ENCODE results near the gene PDE9A. TPM values are rescaled to one million over a fixed set of nuclear protein-coding genes. Genes with fewer than 3 reads are reported as not detected.

The PDE9A gene
- total and polyA plus RNA-seq, 8 donors: 1.2 to 14.4 (median 5.0) TPM

GRCh38 chr21:42785666-42786427 is 132.4 kb downstream of the PDE9A start:
- DNase-seq: no peak
- Histone ChIP-seq H3K9me3 (no peaks in the 10 kb centered on the region), H3K27ac (no peak overlapping the region), H3K27me3 (no peaks in the 10 kb centered on the region), H3K4me1 (peaks cover 0 to 2% (median 0%) of the 10 kb centered on the region in 3 donors), H3K36me3 (no peaks in the 10 kb centered on the region), H3K4me3 (no peak overlapping the region)
- 79 to 89% methylated on average over 28 of the region's 28 CpGs for WGBS, 2 donors
- ATAC-seq: no peak
- no peak for FAIRE-seq
- TF ChIP-seq, protein P1, sequence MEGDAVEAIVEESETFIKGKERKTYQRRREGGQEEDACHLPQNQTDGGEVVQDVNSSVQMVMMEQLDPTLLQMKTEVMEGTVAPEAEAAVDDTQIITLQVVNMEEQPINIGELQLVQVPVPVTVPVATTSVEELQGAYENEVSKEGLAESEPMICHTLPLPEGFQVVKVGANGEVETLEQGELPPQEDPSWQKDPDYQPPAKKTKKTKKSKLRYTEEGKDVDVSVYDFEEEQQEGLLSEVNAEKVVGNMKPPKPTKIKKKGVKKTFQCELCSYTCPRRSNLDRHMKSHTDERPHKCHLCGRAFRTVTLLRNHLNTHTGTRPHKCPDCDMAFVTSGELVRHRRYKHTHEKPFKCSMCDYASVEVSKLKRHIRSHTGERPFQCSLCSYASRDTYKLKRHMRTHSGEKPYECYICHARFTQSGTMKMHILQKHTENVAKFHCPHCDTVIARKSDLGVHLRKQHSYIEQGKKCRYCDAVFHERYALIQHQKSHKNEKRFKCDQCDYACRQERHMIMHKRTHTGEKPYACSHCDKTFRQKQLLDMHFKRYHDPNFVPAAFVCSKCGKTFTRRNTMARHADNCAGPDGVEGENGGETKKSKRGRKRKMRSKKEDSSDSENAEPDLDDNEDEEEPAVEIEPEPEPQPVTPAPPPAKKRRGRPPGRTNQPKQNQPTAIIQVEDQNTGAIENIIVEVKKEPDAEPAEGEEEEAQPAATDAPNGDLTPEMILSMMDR (IDR thresholded peaks at IDR 0.05): no peak
- intact Hi-C loops (cut with DNase I): no loop called here

DNA sequence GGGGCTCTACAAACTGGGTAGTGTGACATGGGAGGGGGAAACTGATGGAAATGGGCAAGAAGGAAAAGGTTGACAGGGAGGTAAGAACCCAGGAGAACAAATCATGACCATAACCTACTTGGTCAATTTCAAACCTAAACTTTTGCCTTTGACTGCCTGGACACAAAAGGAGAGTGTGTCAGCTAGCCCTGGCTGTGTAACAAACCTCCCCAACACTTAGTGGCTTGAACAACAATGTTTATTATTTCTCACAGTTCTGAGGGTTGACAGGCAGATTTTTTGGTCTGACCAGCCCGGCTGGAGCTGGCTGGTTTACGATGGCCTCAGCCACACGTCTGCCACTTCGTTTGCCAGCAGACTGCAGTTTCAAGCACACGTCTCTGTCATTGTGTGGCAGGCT is 133.5 kb downstream of the PDE9A start:
- no peaks in the 10 kb centered on the region for H3K9me3 ChIP-seq
- intact Hi-C loops (cut with DNase I): no loop called here
- no peak for FAIRE-seq
- H3K27ac ChIP-seq: no peak overlapping the region
- ATAC-seq: no peak
- no peak overlapping the region for H3K4me3 ChIP-seq
- DNase-seq: no peak
- no peaks in the 10 kb centered on the region for H3K36me3 ChIP-seq
- no peaks in the 10 kb centered on the region for H3K27me3 ChIP-seq
- 80 to 85% methylated on average over 5 of the region's 5 CpGs for WGBS, 2 donors
- H3K4me1 ChIP-seq: no peaks in the 10 kb centered on the region
- TF ChIP-seq, protein P1 (IDR thresholded peaks at IDR 0.05): no peak

DNA sequence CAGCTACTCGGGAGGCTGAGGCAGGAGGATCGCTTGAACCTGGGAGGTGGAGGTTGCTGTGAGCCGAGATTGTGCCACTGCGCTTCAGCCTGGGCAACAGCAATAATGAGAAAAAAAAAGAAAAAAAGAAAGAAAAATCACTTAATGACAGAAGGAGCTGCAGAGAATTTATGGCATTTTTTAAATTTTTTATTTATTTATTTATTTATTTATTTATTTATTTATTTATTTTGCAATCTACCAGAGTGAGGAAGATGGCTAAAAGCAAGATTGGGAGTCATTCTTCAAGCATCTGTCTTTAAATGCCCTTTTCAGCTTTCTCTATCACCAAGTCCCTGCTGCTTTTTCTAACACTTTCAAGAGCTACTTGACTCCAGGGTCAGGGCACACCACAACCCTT is 134.2 kb downstream of the PDE9A start:
- Histone ChIP-seq H3K27me3 (no peaks in the 10 kb centered on the region), H3K4me3 (no peak overlapping the region), H3K9me3 (no peaks in the 10 kb centered on the region), H3K4me1 (no peaks in the 10 kb centered on the region), H3K27ac (no peak overlapping the region), H3K36me3 (no peaks in the 10 kb centered on the region)
- 82 to 94% methylated on average over 4 of the region's 4 CpGs for WGBS, 2 donors
- DNase-seq: no peak
- TF ChIP-seq, protein P1 (IDR thresholded peaks at IDR 0.05): no peak
- ATAC-seq: no peak
- no peak for FAIRE-seq
- intact Hi-C loops (cut with DNase I): no loop called here

- Histone ChIP-seq H3K9me3 (no peaks in the 10 kb centered on the region), H3K27ac (no peak overlapping the region), H3K4me3 (no peak overlapping the region), H3K4me1 (no peaks in the 10 kb centered on the region), H3K27me3 (no peaks in the 10 kb centered on the region), H3K36me3 (no peaks in the 10 kb centered on the region)
- TF ChIP-seq, protein P1 (IDR thresholded peaks at IDR 0.05): no peak
- no peak for ATAC-seq
- WGBS, 2 donors: 43 to 55% methylated on average over 8 of the region's 8 CpGs
- intact Hi-C loops (cut with DNase I): no loop called here
- no peak for DNase-seq
- FAIRE-seq: no peak
Measured at GRCh38 chr21:42790520-42791065, 137.2 kb downstream of the PDE9A start.

- Histone ChIP-seq H3K9me3 (no peaks in the 10 kb centered on the region), H3K27ac (no peak overlapping the region), H3K4me3 (no peak overlapping the region), H3K36me3 (no peaks in the 10 kb centered on the region), H3K27me3 (no peaks in the 10 kb centered on the region), H3K4me1 (no peaks in the 10 kb centered on the region)
- 52 to 72% methylated on average over 7 of the region's 7 CpGs for WGBS, 2 donors
- intact Hi-C loops (cut with DNase I): no loop called here
- no peak for FAIRE-seq
- no peak for ATAC-seq
- no peak for DNase-seq
- TF ChIP-seq, protein P1 (IDR thresholded peaks at IDR 0.05): no peak
Measured at GRCh38 chr21:42793774-42794173, 140.4 kb downstream of the PDE9A start.

All from pancreas (tissue), 10 donors.